Stimulated activated CD8-positive, alpha-beta memory T cell treated with anti-CD3 and anti-CD28 coated beads, Interleukin-15, amount 100 ng/mL, for 4 hours (primary cell): ENCODE measurements around the gene KCNQ5.
A peak's percentile ranks its signal among the peaks of the same experiment; 100 is the strongest.

Source experiments
- DNase-seq, 2 donors: peaks; one replicate each; pipeline ENCODE4 v3.0.0-alpha.2; 2020; ENCODE audit warnings: low read depth in 2 of 2

The KCNQ5 gene

GRCh38 chr6:73116330-73116729 is 494.5 kb downstream of the KCNQ5 start:
- DNase-seq = no peak

GRCh38 chr6:73121421-73121993 is 499.6 kb downstream of the KCNQ5 start:
- DNase-seq = no peak

GRCh38 chr6:73123632-73124329 is 501.9 kb downstream of the KCNQ5 start:
- DNase-seq = no peak

- DNase-seq = peak; percentile 40 to 48
Observed at GRCh38 chr6:73129653-73130443, 508.0 kb downstream of the KCNQ5 start.

- no peak for DNase-seq
Observed at GRCh38 chr6:73131706-73132105, 509.8 kb downstream of the KCNQ5 start.

GRCh38 chr6:73134588-73134987 is 512.7 kb downstream of the KCNQ5 start:
- no peak for DNase-seq

- no peak for DNase-seq
Observed at GRCh38 chr6:73139681-73140383, 518.0 kb downstream of the KCNQ5 start.

- DNase-seq = no peak
Observed at GRCh38 chr6:73143551-73143950, 521.7 kb downstream of the KCNQ5 start.

GRCh38 chr6:73144516-73144915 is 522.7 kb downstream of the KCNQ5 start:
- DNase-seq = no peak

GRCh38 chr6:73145690-73146089 is 523.8 kb downstream of the KCNQ5 start:
- no peak for DNase-seq

- no peak for DNase-seq
Observed at GRCh38 chr6:73151732-73152131, 529.9 kb downstream of the KCNQ5 start.

GRCh38 chr6:73152556-73152955 is 530.7 kb downstream of the KCNQ5 start:
- DNase-seq = no peak

GRCh38 chr6:73152966-73153757 is 531.3 kb downstream of the KCNQ5 start:
- no peak for DNase-seq

GRCh38 chr6:73156793-73157767 is 535.2 kb downstream of the KCNQ5 start:
- DNase-seq = no peak

- DNase-seq = no peak
Observed at GRCh38 chr6:73157870-73158269, 536.0 kb downstream of the KCNQ5 start.

- no peak for DNase-seq
Observed at GRCh38 chr6:73169111-73169510, 547.2 kb downstream of the KCNQ5 start.

- no peak for DNase-seq
Observed at GRCh38 chr6:73169633-73170032, 547.8 kb downstream of the KCNQ5 start.

- no peak for DNase-seq
Observed at GRCh38 chr6:73174646-73175045, 552.8 kb downstream of the KCNQ5 start.

- DNase-seq = no peak
Observed at GRCh38 chr6:73176057-73176456, 554.2 kb downstream of the KCNQ5 start.

GRCh38 chr6:73177221-73177944 is 555.5 kb downstream of the KCNQ5 start:
- no peak for DNase-seq
